Adipose tissue (tissue), 3 donors: Measurements from ENCODE around the gene SLC35D1. TPM values are rescaled to one million over a fixed set of nuclear protein-coding genes. Genes with fewer than 3 reads are reported as not detected.
"Not testable (repeated sequence)": the region's sequence is repeated elsewhere in the genome, so short reads cannot be mapped to it uniquely, and the experiment has no call there.

Source experiments
- H3K27ac ChIP-seq: one replicate; pipeline ENCODE4 v1.5.1; 2013; ENCODE audit warnings: low read depth, low read length
- WGBS, 3 donors: extraction: QIAGEN DNeasy Blood & Tissue Kit; methylation state at CpG; one replicate each; pipeline ENCODE4 v1.1.7; 2013; 5-methylcytosine and 5-hydroxymethylcytosine counted together
- polyA plus RNA-seq, 3 donors: library from polyadenylated mRNA; stranded (reverse); fragments of 200-250 nt; gene quantifications; one replicate each; pipeline ENCODE4 v1.2.3, GENCODE V29; 2013
- donor health status: healthy with polysubstance abuse.
- donor health status: Bipolar disorder and iron deficiency.
- donor health status: healthy.

Gene SLC35D1
- 1 to 10 TPM; 2.4 to 3.5 (median 2.7) TPM for polyA plus RNA-seq

DNA sequence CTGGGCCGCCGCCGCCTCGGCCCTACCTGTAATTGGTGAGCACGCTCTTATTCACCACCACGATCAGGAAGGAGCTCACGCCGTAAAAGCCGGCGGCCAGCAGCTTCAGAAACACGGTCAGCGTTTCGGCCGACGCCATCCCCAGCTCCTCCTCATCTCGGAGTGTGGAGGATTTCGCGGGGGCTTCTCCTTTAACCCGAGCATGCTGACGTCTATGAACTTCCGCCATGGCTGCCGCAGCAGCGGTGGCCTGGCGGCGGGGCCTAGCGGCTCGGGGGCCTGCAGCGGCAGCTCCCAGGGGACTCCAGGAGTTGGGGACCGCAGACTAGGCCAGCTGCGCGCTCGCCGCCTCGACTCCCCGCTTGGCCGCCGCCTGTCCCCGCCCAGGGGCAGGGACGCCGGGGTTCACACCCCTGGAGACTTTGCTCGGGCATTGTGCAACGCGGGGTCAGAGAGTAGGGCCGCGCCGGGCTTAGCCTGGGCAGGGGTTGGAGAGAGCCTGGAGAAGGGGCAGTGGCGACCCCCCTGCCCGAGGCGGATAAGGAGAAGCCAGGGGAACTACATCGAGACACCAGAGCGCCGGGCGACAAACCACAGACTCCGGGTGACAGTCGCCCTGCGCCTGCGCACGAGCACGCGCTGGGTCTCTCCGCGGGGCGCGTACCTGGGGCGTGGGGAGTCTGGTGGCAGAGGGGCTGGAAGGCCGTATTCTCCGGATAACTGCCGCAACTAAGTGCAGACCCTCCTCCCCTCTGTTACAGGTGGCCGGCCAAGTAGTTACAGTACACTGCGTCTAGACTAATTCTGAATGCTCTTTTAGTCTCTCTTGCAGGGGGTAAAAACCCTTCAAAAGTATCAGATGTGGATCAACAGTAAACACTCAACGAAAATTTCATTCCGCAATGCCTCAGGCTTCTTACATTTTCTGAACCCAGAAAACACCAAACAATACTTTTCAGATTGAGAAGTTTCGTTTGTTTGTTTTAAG lies at the start of gene SLC35D1:
Gene SLC35D1 (minus strand): TSS at position 364 of the 988 bp plus-strand sequence. CDS start 135 bp downstream, at position 229.
- peak within 1 kb of the TSS; percentile 14 for H3K27ac ChIP-seq
- 0 to 1% (median 1%) methylated on average over 61 to 73 of the region's 73 CpGs for WGBS, 3 donors

- 76 to 83% (median 83%) methylated on average over 1 of the region's 1 CpG for WGBS, 3 donors
- H3K27ac ChIP-seq: no peak overlapping the region
Measured at GRCh38 chr1:67103548-67103947, 49.6 kb upstream of the SLC35D1 start.

GRCh38 chr1:67100833-67101232 lies 46.9 kb upstream of the SLC35D1 start:
- 29 to 48% (median 39%) methylated on average over 3 of the region's 3 CpGs for WGBS, 3 donors
- H3K27ac ChIP-seq: no peak overlapping the region

- no peak overlapping the region for H3K27ac ChIP-seq
Measured at GRCh38 chr1:67097305-67097704, 43.4 kb upstream of the SLC35D1 start.

DNA sequence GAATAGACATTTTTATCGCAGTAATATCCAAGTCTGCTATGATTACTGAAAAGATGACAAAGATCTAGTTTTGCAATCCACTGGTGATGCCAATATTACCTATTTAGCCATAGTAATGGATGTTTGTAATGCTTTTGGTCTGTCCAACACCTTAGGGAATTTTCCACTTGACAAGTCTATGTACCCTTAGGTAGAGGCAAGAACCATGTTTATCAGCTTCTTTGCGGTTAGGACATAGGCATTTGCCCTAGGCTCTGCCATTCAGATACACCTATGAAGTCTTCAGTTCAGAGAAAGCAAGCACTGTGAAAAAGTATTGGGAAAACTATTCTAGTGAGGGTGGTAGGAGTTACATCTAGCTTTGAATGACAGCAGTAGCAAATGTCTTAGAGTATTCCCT lies 40.2 kb upstream of the SLC35D1 start:
- 92 to 96% (median 95%) methylated on average over 2 of the region's 2 CpGs for WGBS, 3 donors
- H3K27ac ChIP-seq: no peak overlapping the region

GRCh38 chr1:67089685-67090208 lies 35.8 kb upstream of the SLC35D1 start:
- 90 to 95% (median 92%) methylated on average over 1 of the region's 1 CpG for whole genome bisulfite sequencing, 3 donors
- no peak overlapping the region for H3K27ac ChIP-seq

DNA sequence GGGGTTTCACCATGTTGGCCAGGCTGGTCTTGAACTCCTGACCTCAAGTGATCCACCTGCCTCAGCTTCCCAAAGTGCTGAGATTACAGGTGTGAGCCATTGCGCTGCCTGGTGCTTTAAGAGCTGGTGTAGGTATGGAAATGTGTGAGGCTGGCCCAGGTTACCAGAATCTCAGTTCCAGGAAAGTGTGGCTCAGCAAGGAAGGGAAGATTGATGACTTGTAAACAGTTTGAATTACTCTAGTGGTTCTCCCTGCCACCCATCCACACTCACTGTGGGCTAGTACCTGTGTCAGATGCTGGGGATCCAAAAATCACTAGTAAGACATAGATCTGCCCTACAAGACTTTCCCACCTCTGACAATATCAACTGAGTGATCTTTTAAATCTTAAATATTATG lies 34.5 kb upstream of the SLC35D1 start:
- no peak overlapping the region for H3K27ac ChIP-seq
- 88 to 96% (median 95%) methylated on average over 1 of the region's 1 CpG for WGBS, 3 donors

GRCh38 chr1:67085326-67085725 lies 31.4 kb upstream of the SLC35D1 start:
- H3K27ac ChIP-seq: no peak overlapping the region
- 41 to 46% (median 43%) methylated on average over 2 of the region's 2 CpGs for WGBS, 3 donors

DNA sequence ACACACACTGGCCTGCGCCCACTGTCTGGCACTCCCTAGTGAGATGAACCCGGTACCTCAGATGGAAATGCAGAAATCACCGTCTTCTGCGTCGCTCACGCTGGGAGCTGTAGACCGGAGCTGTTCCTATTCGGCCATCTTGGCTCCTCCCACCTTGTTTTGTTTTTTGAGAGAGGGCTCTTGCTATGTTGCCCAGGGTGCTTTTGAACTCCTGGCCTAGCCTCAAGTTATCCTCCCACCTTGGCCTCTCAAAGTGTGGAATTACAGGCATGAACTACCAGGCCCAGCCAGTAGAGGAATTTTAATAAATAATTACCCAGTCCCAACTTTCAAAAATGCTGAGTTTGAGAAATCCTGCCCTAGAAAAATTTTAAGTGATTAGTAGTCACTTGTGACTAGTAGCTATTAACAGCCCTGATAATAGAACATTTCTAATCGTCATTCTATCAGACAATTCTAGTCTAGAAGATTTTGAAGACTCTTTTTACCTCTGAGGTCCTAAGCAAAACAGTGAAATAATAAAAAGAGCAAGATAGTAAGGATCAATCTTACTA lies 30.9 kb upstream of the SLC35D1 start:
- WGBS, 3 donors: 95 to 99% (median 97%) methylated on average over 3 to 7 of the region's 9 CpGs
- H3K27ac ChIP-seq: no peak overlapping the region

DNA sequence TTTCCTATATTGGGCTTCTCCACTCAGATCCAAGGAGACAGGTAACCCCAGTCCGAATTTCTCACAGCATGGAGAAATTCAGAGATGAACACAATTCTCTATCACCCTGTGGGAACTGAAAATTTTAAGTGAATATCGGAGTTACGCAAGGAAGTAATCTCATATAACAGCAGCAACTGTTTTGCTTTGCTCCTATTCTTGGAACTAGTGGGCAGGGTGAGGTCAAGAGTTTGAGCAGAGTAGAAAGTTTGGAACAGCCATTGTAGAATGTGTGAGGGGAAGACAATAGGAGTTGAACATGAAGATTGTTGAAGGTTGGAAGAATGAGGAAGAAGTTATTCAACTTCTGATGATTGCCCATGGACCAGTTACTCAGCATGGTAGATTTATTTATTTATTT lies 24.3 kb upstream of the SLC35D1 start:
- H3K27ac ChIP-seq: no peak overlapping the region
- 92 to 95% (median 92%) methylated on average over 3 of the region's 3 CpGs for WGBS, 3 donors

GRCh38 chr1:67077593-67077992 lies 23.6 kb upstream of the SLC35D1 start:
- H3K27ac ChIP-seq: no peak overlapping the region
- 93 to 96% (median 95%) methylated on average over 1 of the region's 1 CpG for WGBS, 3 donors

DNA sequence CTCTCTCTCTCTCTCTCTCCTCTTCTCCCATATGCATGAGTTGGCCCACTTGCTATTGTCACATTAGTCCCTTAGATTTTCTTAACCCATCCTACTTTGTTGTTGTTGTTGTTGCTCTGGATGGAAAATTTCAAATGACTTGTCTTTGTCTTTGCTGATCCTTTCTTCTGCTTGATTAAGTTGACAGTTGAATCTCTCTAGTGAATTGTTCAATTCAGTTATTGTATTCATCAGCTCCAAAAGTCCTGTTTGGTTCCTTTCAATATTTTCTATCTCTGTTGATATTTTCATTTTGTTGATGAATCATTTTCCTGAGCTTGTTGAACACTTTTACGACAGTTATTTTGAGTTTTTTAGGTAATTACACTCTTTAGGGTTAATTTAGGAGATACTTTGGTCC lies 18.8 kb upstream of the SLC35D1 start:
- 83 to 93% (median 88%) methylated on average over 1 of the region's 1 CpG for WGBS, 3 donors
- H3K27ac ChIP-seq: no peak overlapping the region

GRCh38 chr1:67067655-67068054 lies 13.7 kb upstream of the SLC35D1 start:
- H3K27ac ChIP-seq: not testable (repeated sequence)
- WGBS, 3 donors: 59 to 62% (median 60%) methylated on average over 3 of the region's 3 CpGs

DNA sequence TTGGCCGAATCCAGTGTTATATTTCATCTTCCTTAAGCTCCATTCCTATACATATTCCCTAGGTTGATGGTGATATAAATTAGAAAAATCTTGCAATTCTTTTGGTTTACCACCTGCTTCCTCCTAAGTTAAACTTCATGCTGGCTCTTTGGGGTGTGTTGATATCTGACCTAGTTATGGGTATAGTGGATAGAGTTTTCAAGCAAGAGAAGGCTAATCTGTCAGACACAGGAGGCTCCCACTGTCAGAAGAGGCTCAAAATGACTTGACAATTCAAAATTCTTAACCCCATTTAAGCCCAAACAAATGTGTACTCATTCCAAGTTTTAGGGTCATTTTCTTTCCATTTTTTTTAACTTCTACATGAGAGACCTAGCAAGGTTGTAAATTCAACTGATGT lies 8.5 kb upstream of the SLC35D1 start:
- 85 to 100% (median 98%) methylated on average over 1 of the region's 1 CpG for WGBS, 3 donors
- no peak overlapping the region for H3K27ac ChIP-seq

DNA sequence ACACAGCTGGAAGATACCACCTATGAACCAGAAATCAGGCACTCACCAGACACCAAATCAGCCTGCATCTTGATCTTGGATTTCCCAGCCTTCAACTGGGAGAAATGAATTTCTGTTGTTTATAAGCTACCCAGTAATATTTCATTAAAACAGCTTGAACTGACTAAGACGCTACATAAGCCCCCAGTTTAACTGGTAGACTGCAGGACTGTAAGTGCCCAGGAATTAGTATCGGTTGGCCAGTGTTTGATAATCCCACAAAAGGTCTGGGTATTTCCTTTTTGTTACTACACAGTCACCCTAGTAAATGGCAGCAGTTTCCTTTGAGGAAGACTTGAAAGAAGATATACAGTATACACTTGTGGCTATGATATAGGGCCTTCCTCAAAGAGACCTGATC lies 7.3 kb upstream of the SLC35D1 start:
- 90 to 94% (median 94%) methylated on average over 2 of the region's 2 CpGs for WGBS, 3 donors
- H3K27ac ChIP-seq: no peak overlapping the region

GRCh38 chr1:67060811-67061218 lies 6.9 kb upstream of the SLC35D1 start:
- WGBS, 3 donors: 54 to 88% (median 78%) methylated on average over 2 of the region's 2 CpGs
- no peak overlapping the region for H3K27ac ChIP-seq

DNA sequence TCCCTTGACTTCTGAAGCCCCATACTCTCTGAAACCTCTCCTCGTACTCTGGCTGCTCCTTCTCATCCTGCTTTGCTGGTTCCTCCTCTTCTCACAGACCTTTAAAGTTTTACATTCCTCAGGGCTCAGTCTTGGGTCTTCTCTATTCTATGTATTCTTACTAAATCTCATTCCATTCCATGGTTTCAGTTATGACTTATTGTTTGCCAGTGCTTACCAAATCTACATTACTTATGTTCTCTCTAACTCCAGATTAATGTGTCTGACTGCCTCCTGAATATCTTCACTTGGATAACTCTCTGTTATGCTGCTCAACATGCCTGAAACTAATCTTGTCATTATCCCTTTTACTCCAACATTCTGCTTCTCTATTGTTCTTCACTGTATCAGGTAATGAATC lies 5.4 kb upstream of the SLC35D1 start:
- 74 to 97% (median 82%) methylated on average over 1 of the region's 1 CpG for WGBS, 3 donors
- H3K27ac ChIP-seq: no peak overlapping the region

DNA sequence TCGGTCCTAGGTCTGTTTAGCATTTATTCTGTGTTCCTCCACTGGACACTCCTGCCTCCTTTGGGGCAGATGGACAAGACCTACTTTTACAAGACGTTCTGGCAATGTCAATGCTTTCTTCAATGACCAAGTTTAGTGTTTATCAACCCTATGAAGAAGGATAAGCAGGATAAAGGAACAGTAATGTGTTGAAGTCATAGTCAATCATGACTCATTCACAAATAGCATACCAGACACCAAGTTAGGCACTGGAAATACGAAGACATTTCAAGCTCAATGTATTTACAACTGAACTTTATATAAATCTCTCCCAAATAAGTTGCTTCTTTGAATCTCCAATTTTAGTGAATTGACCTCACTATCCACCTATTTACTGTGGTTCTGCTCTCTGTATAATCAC lies 4.8 kb upstream of the SLC35D1 start:
- WGBS, 3 donors: 70 to 79% (median 72%) methylated on average over 3 of the region's 3 CpGs
- H3K27ac ChIP-seq: no peak overlapping the region

DNA sequence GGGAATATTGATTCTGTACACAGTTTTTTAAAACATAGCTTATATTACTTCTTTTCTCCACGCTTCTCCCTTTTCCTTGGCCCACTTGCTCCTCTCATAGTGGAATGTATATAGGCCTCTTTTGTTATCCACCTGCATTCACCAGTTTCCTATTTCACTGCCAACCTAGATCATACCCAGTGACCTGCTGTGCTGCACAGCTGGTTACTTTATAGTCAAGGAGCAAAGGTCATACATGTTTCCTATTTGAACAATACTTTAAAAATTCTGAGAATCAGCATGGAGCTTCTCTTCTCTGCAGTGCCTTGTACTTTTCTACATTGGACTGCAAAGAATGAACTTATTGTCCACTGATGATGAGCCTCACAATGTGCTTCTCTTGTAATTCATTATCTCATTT lies 4.3 kb upstream of the SLC35D1 start:
- no peak overlapping the region for H3K27ac ChIP-seq
- 95 to 100% (median 96%) methylated on average over 1 of the region's 1 CpG for WGBS, 3 donors

GRCh38 chr1:67053535-67053784 lies 488 bp downstream of the SLC35D1 start:
- WGBS, 3 donors: 0% methylated on average over 30 to 34 of the region's 34 CpGs
- peak overlapping the region; percentile 14 for H3K27ac ChIP-seq
